H9 (cell line): ENCODE data around the gene TDRD1. TPM values are rescaled to one million over a fixed set of nuclear protein-coding genes. Genes with fewer than 3 reads are reported as not detected.

Source experiments
- DNase-seq: peaks from one replicate; pipeline ENCODE4 v3.0.0-alpha.2; 2017
- H2AFZ ChIP-seq: one replicate; pipeline ENCODE4 v1.6.1; 2013; ENCODE audit warnings: mild to moderate bottlenecking, low read length, control low read depth, moderate library complexity
- H2AK5ac ChIP-seq: 2 replicates; pipeline ENCODE4 v1.6.1; 2013; ENCODE audit warnings: low read length, control low read depth, mixed read lengths; ENCODE audit not compliant: insufficient read length
- H2BK120ac ChIP-seq: one replicate; pipeline ENCODE4 v1.6.1; 2013; ENCODE audit warnings: low read depth, mild to moderate bottlenecking, low read length, control low read depth, inconsistent platforms; ENCODE audit not compliant: poor library complexity, severe bottlenecking
- H2BK12ac ChIP-seq: 2 replicates; pipeline ENCODE4 v1.6.1; 2013; ENCODE audit warnings: low read length, control low read depth, mixed read lengths, low read depth; ENCODE audit not compliant: insufficient read length
- H2BK15ac ChIP-seq: 2 replicates; pipeline ENCODE4 v1.6.1; 2013; ENCODE audit warnings: low read depth, low read length, control low read depth
- H2BK20ac ChIP-seq: one replicate; pipeline ENCODE4 v1.6.1; 2013; ENCODE audit warnings: low read depth, mild to moderate bottlenecking, low read length, control low read depth, inconsistent platforms; ENCODE audit not compliant: poor library complexity, severe bottlenecking
- H2BK5ac ChIP-seq: 2 replicates; pipeline ENCODE4 v1.6.1; 2013; ENCODE audit warnings: low read length, control low read depth, mixed read lengths; ENCODE audit not compliant: insufficient read length
- H3K14ac ChIP-seq: 2 replicates; pipeline ENCODE4 v1.6.1; 2013; ENCODE audit warnings: low read length, control low read depth; ENCODE audit not compliant: insufficient read depth
- H3K18ac ChIP-seq: 2 replicates; pipeline ENCODE4 v1.6.1; 2013; ENCODE audit warnings: low read depth, mild to moderate bottlenecking, mixed read lengths, low read length, control low read depth; ENCODE audit not compliant: insufficient read length
- H3K23ac ChIP-seq: 2 replicates; pipeline ENCODE4 v1.6.1; 2013; ENCODE audit warnings: low read length, control low read depth, mixed read lengths, low read depth; ENCODE audit not compliant: insufficient read length
- H3K23me2 ChIP-seq: 2 replicates; pipeline ENCODE4 v1.6.1; 2013; ENCODE audit warnings: low read depth, mild to moderate bottlenecking, mixed read lengths, low read length, control low read depth; ENCODE audit not compliant: insufficient read length, poor library complexity, severe bottlenecking
- H3K27ac ChIP-seq: 2 replicates; pipeline ENCODE4 v1.5.1; 2013; ENCODE audit warnings: low read length, control low read depth, mixed read lengths, low read depth; ENCODE audit not compliant: insufficient read length
- H3K27me3 ChIP-seq: 2 replicates; pipeline ENCODE4 v1.6.1; 2013; ENCODE audit warnings: low read length, control low read depth, inconsistent platforms; ENCODE audit not compliant: insufficient read depth
- H3K4ac ChIP-seq: 2 replicates; pipeline ENCODE4 v1.6.1; 2013; ENCODE audit warnings: low read depth, mild to moderate bottlenecking, control low read depth, inconsistent platforms, low read length, moderate library complexity
- H3K4me1 ChIP-seq: 2 replicates; pipeline ENCODE4 v1.6.1; 2013; ENCODE audit warnings: low read length, control low read depth, inconsistent platforms; ENCODE audit not compliant: insufficient read depth
- H3K4me2 ChIP-seq: 2 replicates; pipeline ENCODE4 v1.6.1; 2013; ENCODE audit warnings: low read length, control low read depth, mixed read lengths; ENCODE audit not compliant: insufficient read length, insufficient read depth
- H3K56ac ChIP-seq: 2 replicates; pipeline ENCODE4 v1.6.1; 2013; ENCODE audit warnings: low read depth, mild to moderate bottlenecking, mixed read lengths, low read length, control low read depth; ENCODE audit not compliant: insufficient read length
- H3K79me1 ChIP-seq: 2 replicates; pipeline ENCODE4 v1.6.1; 2013; ENCODE audit warnings: low read depth, mild to moderate bottlenecking, moderate library complexity, low read length, control low read depth, inconsistent platforms; ENCODE audit not compliant: insufficient read depth, poor library complexity, severe bottlenecking
- H3K79me2 ChIP-seq: 2 replicates; pipeline ENCODE4 v1.6.1; 2013; ENCODE audit warnings: low read length, control low read depth, inconsistent platforms; ENCODE audit not compliant: insufficient read depth
- H3K9ac ChIP-seq: 2 replicates; pipeline ENCODE4 v1.6.1; 2013; ENCODE audit warnings: low read length, control low read depth, mixed read lengths; ENCODE audit not compliant: insufficient read length; ENCODE audit errors: extremely low read depth
- H3K9me3 ChIP-seq: one replicate; pipeline ENCODE4 v1.6.1; 2013; ENCODE audit warnings: low read depth, low read length, inconsistent platforms; ENCODE audit not compliant: control insufficient read depth
- H3T11ph ChIP-seq: one replicate; pipeline ENCODE4 v1.6.1; 2013; ENCODE audit warnings: mild to moderate bottlenecking, low read length, control low read depth, inconsistent platforms
- H4K20me1 ChIP-seq: one replicate; pipeline ENCODE4 v1.6.1; 2013; ENCODE audit not compliant: control insufficient read depth, insufficient read length, insufficient read depth
- H4K5ac ChIP-seq: 2 replicates; pipeline ENCODE4 v1.6.1; 2013; ENCODE audit warnings: low read depth, mild to moderate bottlenecking, mixed read lengths, low read length, control low read depth; ENCODE audit not compliant: insufficient read length
- H4K8ac ChIP-seq: replicated peaks from 2 replicates; pipeline ENCODE4 v1.6.1; 2013; ENCODE audit warnings: low read length, control low read depth, mixed read lengths, low read depth; ENCODE audit not compliant: insufficient read length
- H4K91ac ChIP-seq: 2 replicates; pipeline ENCODE4 v1.6.1; 2013; ENCODE audit warnings: low read depth, mild to moderate bottlenecking, moderate library complexity, mixed read lengths, low read length, control low read depth; ENCODE audit not compliant: insufficient read length
- H3K27ac Mint-ChIP-seq, 3 experiments: 2 replicates in 2 of 3; 3 replicates in 1 of 3; pipeline ENCODE4 v1.8.0; 2020 to 2021; ENCODE audit warnings: mixed read lengths in 3 of 3, mild to moderate bottlenecking in 1 of 3, moderate library complexity in 1 of 3
- H3K27me3 Mint-ChIP-seq: 2 replicates; pipeline ENCODE4 v1.8.0; 2021; ENCODE audit warnings: low read depth, mild to moderate bottlenecking, moderate library complexity, mixed read lengths
- H3K36me3 Mint-ChIP-seq, 3 experiments: 2 replicates in 2 of 3; 3 replicates in 1 of 3; pipeline ENCODE4 v1.8.0; 2020 to 2021; ENCODE audit warnings: low read depth in 3 of 3, mixed read lengths in 3 of 3; ENCODE audit not compliant: insufficient read depth in 1 of 3
- H3K4me1 Mint-ChIP-seq, 2 experiments: 2 replicates each; pipeline ENCODE4 v1.8.0; 2020; ENCODE audit warnings: mixed read lengths in 2 of 2
- H3K4me3 Mint-ChIP-seq, 2 experiments: 2 replicates in 1 of 2; 3 replicates in 1 of 2; pipeline ENCODE4 v1.8.0; 2020 to 2021; ENCODE audit warnings: mild to moderate bottlenecking in 2 of 2, mixed read lengths in 2 of 2, moderate library complexity in 1 of 2
- H3K9me3 Mint-ChIP-seq, 2 experiments: 2 replicates in 1 of 2; 3 replicates in 1 of 2; pipeline ENCODE4 v1.8.0; 2020; ENCODE audit warnings: mild to moderate bottlenecking in 2 of 2, mixed read lengths in 2 of 2, moderate library complexity in 1 of 2
- WGBS: extraction: QIAGEN DNeasy Blood & Tissue Kit; methylation state at CpG from one replicate; pipeline ENCODE4 v1.1.7; 2013; ENCODE audit warnings: missing lambda C conversion rate, low lambda C conversion rate, mixed read lengths; ENCODE audit not compliant: insufficient read length; ENCODE audit errors: extremely low coverage; 5-methylcytosine and 5-hydroxymethylcytosine counted together
- total RNA-seq: library from RNA; stranded (reverse); gene quantifications from 2 replicates; pipeline ENCODE4 v1.2.1, GENCODE V29; 2021
- TF ChIP-seq, protein P1 (sequence below): fragments of 200-600 bp; sonication (generic); conservative IDR thresholded peaks from 3 replicates; pipeline ENCODE4 v1.8.0; 2021; ENCODE audit warnings: antibody characterized with exemption, mild to moderate bottlenecking

The TDRD1 gene
- total RNA-seq, 1 experiment from 2014 or later = 0.15 TPM

DNA sequence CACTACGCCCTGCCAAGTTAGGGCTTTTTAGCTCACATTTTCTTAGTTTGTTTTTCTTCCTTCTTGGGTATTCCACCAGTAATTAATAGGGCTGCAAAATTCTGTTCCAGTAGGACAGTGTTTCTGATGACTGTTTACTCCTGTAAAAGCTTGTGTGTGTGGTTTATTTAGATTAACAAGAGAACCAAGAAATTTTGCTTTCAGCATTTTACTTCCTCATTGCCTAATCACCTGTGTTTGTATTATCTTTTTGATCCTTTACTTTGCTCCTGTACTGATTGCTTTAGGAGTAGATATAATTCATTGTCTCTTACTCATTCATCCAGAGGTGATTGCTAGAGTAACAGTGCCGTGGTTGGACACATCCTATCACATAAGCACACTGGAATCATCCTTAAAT, 27.7 kb downstream of the TDRD1 start:
- Histone ChIP-seq H3K56ac (no peak overlapping the region), H4K20me1 (no peaks in the 10 kb centered on the region), H3K27me3 (no peaks in the 10 kb centered on the region), H2AK5ac (no peak overlapping the region), H3K9me3 (no peaks in the 10 kb centered on the region), H3K9ac (no peak overlapping the region), H3K14ac (no peak overlapping the region), H3K27ac (no peak overlapping the region), H4K5ac (no peak overlapping the region), H2BK120ac (no peak overlapping the region), H3K23ac (no peak overlapping the region), H3T11ph (no peak overlapping the region), H3K23me2 (no peaks in the 10 kb centered on the region), H3K4me1 (no peaks in the 10 kb centered on the region), H2BK5ac (no peak overlapping the region), H2BK20ac (no peak overlapping the region), H4K8ac (no peak overlapping the region), H2AFZ (no peak overlapping the region), H3K4ac (no peak overlapping the region), H3K79me1 (no peaks in the 10 kb centered on the region), H3K18ac (no peak overlapping the region), H3K79me2 (no peaks in the 10 kb centered on the region), H4K91ac (no peak overlapping the region), H2BK15ac (no peak overlapping the region), H3K4me2 (no peak overlapping the region), H2BK12ac (no peak overlapping the region)
- H3K36me3 Mint-ChIP-seq = no peaks in the 10 kb centered on the region
- WGBS = no CpG with 5 or more reads among the region's 2 CpGs
- TF ChIP-seq, protein P1, sequence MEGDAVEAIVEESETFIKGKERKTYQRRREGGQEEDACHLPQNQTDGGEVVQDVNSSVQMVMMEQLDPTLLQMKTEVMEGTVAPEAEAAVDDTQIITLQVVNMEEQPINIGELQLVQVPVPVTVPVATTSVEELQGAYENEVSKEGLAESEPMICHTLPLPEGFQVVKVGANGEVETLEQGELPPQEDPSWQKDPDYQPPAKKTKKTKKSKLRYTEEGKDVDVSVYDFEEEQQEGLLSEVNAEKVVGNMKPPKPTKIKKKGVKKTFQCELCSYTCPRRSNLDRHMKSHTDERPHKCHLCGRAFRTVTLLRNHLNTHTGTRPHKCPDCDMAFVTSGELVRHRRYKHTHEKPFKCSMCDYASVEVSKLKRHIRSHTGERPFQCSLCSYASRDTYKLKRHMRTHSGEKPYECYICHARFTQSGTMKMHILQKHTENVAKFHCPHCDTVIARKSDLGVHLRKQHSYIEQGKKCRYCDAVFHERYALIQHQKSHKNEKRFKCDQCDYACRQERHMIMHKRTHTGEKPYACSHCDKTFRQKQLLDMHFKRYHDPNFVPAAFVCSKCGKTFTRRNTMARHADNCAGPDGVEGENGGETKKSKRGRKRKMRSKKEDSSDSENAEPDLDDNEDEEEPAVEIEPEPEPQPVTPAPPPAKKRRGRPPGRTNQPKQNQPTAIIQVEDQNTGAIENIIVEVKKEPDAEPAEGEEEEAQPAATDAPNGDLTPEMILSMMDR = no peak
- no peaks in the 10 kb centered on the region for H3K4me1 Mint-ChIP-seq
- H3K27me3 Mint-ChIP-seq = peaks cover 2% of the 10 kb centered on the region; the same call in 1 of the 2 replicates
- no peak overlapping the region for H3K4me3 Mint-ChIP-seq
- no peak overlapping the region for H3K27ac Mint-ChIP-seq
- no peaks in the 10 kb centered on the region; a peak in 1 of 5 replicates for H3K9me3 Mint-ChIP-seq
- DNase-seq = no peak
